Smooth muscle cell (in vitro differentiated cells): ENCODE data around the gene CDC14C. TPM values are rescaled to one million over a fixed set of nuclear protein-coding genes. Genes with fewer than 3 reads are reported as not detected.

Source experiments
- DNase-seq: peaks from one replicate; lab custom pipeline; 2025; ENCODE audit not compliant: unreplicated experiment; lab: John Stamatoyannopoulos, UW
- H2AFZ ChIP-seq: fragments of 200-600 bp; sonication (generic); 2 replicates; pipeline ENCODE4 v1.6.0; 2016; ENCODE audit warnings: antibody characterized with exemption, low read depth, mild to moderate bottlenecking
- H3F3A ChIP-seq: fragments of 200-600 bp; sonication (generic); 2 replicates; pipeline ENCODE4 v1.6.0; 2017; ENCODE audit warnings: antibody characterized with exemption, low read depth
- H3K27ac ChIP-seq: fragments of 200-600 bp; sonication (generic); 2 replicates; pipeline ENCODE4 v1.5.1; 2016; ENCODE audit warnings: low read depth, mild to moderate bottlenecking
- H3K27me3 ChIP-seq: fragments of 200-600 bp; sonication (generic); 2 replicates; pipeline ENCODE4 v1.6.1; 2016; ENCODE audit warnings: low read depth, mild to moderate bottlenecking
- H3K36me3 ChIP-seq: fragments of 200-600 bp; sonication (generic); 2 replicates; pipeline ENCODE4 v1.5.1; 2016; ENCODE audit warnings: low read depth
- H3K4me1 ChIP-seq: fragments of 200-600 bp; sonication (generic); 2 replicates; pipeline ENCODE4 v1.5.1; 2016; ENCODE audit warnings: low read depth
- H3K4me2 ChIP-seq: fragments of 200-600 bp; sonication (generic); 2 replicates; pipeline ENCODE4 v1.6.0; 2016; ENCODE audit warnings: mild to moderate bottlenecking
- H3K4me3 ChIP-seq: fragments of 200-600 bp; sonication (generic); 2 replicates; pipeline ENCODE4 v1.5.1; 2016; ENCODE audit warnings: mild to moderate bottlenecking
- H3K79me2 ChIP-seq: fragments of 200-600 bp; sonication (generic); 2 replicates; pipeline ENCODE4 v1.6.0; 2016; ENCODE audit warnings: low read depth, mild to moderate bottlenecking
- H3K9ac ChIP-seq: fragments of 200-600 bp; sonication (generic); 2 replicates; pipeline ENCODE4 v1.6.0; 2016; ENCODE audit warnings: low read depth
- H3K9me3 ChIP-seq: fragments of 200-600 bp; sonication (generic); replicated peaks from 2 replicates; pipeline ENCODE4 v1.5.1; 2016; ENCODE audit warnings: low read depth
- H4K20me1 ChIP-seq: fragments of 200-600 bp; sonication (generic); 2 replicates; pipeline ENCODE4 v1.6.0; 2016; ENCODE audit warnings: low read depth
- WGBS: methylation state at CpG from one replicate; pipeline ENCODE4 v1.1.7; 2016; ENCODE audit warnings: low lambda C conversion rate; 5-methylcytosine and 5-hydroxymethylcytosine counted together
- polyA plus RNA-seq: library from polyadenylated mRNA; unstranded; fragments of >200 nt; fragmentation: Nextera tagmentation; extraction: Ambion mirVana; gene quantifications from 2 replicates; pipeline ENCODE4 v1.2.1, GENCODE V29; 2016
- total RNA-seq: library from RNA; depleted of rRNA; stranded (reverse); fragments of >200 nt; gene quantifications from 2 replicates; pipeline ENCODE4 v1.2.3, GENCODE V29; 2014
- TF ChIP-seq, protein P1 (sequence below): fragments of 200-600 bp; sonication (generic); IDR thresholded peaks from 2 replicates; pipeline ENCODE4 v1.5.1; 2017; ENCODE audit warnings: borderline replicate concordance, mild to moderate bottlenecking, antibody characterized with exemption; ENCODE audit not compliant: insufficient read depth, poor library complexity, severe bottlenecking

Gene CDC14C
- total and polyA plus RNA-seq, 2 experiments from 2014 or later, result not detected

DNA sequence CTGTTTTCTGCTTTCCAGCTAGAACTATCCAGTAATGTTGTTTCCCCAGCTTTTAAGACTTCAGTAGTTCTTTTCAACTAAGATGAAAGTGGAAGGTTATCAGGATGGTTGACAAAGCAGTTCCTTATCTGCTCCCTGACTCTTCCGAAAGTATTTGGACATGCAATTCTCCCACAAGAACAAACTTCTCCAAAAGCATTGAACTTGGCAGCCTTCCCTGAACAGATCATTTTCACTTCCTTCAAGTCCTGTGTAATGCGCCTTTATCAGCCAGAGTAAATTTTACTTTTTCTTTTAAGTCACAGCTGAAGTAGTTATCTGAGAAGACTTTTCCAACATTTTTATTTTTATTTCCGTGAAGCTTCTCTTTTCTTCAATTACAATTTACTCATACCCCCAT lies 39.7 kb downstream of the CDC14C start:
- 28% methylated on average over 3 of the region's 3 CpGs for WGBS
- TF ChIP-seq, protein P1, sequence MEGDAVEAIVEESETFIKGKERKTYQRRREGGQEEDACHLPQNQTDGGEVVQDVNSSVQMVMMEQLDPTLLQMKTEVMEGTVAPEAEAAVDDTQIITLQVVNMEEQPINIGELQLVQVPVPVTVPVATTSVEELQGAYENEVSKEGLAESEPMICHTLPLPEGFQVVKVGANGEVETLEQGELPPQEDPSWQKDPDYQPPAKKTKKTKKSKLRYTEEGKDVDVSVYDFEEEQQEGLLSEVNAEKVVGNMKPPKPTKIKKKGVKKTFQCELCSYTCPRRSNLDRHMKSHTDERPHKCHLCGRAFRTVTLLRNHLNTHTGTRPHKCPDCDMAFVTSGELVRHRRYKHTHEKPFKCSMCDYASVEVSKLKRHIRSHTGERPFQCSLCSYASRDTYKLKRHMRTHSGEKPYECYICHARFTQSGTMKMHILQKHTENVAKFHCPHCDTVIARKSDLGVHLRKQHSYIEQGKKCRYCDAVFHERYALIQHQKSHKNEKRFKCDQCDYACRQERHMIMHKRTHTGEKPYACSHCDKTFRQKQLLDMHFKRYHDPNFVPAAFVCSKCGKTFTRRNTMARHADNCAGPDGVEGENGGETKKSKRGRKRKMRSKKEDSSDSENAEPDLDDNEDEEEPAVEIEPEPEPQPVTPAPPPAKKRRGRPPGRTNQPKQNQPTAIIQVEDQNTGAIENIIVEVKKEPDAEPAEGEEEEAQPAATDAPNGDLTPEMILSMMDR, result no peak
- DNase-seq, result no peak
- Histone ChIP-seq H3K36me3 (no peaks in the 10 kb centered on the region), H3K9me3 (no peaks in the 10 kb centered on the region), H3K4me1 (no peaks in the 10 kb centered on the region), H3K9ac (no peak overlapping the region), H3K27me3 (no peaks in the 10 kb centered on the region), H2AFZ (no peak overlapping the region), H3K27ac (no peak overlapping the region), H3K4me3 (no peak overlapping the region), H4K20me1 (no peaks in the 10 kb centered on the region), H3K4me2 (peak overlapping the region; percentile 34), H3F3A (no peaks in the 10 kb centered on the region), H3K79me2 (no peaks in the 10 kb centered on the region)

DNA sequence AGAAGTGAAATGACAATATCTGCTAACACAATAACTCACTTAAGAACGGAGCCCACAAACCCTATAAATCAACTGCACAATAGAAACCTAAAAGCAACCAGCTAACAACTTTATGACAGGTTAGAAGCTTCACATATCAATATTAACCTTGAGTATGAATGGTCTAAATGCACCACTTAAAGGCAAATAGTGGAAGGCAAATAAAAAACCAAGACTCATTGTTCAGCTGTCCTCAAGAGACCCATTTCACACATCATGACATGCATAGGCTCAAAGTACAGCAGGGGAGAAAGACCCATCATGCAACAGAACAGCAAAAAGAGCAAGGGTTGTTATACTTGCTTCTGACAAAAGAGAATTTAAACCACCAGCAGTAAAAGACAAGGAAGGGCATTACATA lies 46.8 kb downstream of the CDC14C start:
- 91% methylated on average over 1 of the region's 1 CpG for WGBS
- Histone ChIP-seq H3K4me3 (no peak overlapping the region), H3K4me2 (no peak overlapping the region), H3K9me3 (no peaks in the 10 kb centered on the region), H3K4me1 (no peaks in the 10 kb centered on the region), H3K27me3 (no peaks in the 10 kb centered on the region), H3K9ac (no peak overlapping the region), H3K79me2 (no peaks in the 10 kb centered on the region), H3K27ac (no peak overlapping the region), H3K36me3 (no peaks in the 10 kb centered on the region), H2AFZ (no peak overlapping the region), H3F3A (no peaks in the 10 kb centered on the region), H4K20me1 (no peaks in the 10 kb centered on the region)
- TF ChIP-seq, protein P1, result no peak
- no peak for DNase-seq

DNA sequence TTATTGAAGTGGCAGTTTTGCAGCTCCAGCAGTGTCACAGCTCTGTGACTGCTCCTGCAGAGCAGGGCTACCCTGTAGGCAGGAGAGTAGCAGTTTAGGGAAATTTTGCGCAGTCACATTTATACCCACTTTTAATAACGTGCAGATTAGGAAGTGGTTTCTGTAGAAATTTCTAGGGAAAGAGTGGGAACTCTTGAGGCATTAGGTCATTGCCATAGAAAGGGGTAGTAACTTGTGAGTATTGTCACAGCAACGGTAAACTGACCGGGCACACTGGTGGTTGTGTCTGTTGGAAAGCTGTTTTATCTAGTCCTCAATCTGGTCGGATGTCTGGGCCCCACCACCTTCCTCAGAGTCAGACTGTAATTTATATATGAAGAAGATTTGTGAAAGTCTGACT lies 51.9 kb downstream of the CDC14C start:
- Histone ChIP-seq H3K27ac (no peak overlapping the region), H3F3A (no peaks in the 10 kb centered on the region), H3K36me3 (no peaks in the 10 kb centered on the region), H3K4me2 (no peak overlapping the region), H3K27me3 (no peaks in the 10 kb centered on the region), H3K9me3 (no peaks in the 10 kb centered on the region), H3K4me3 (no peak overlapping the region), H4K20me1 (no peaks in the 10 kb centered on the region), H3K4me1 (no peaks in the 10 kb centered on the region), H3K79me2 (no peaks in the 10 kb centered on the region), H2AFZ (no peak overlapping the region), H3K9ac (no peak overlapping the region)
- no peak for DNase-seq
- TF ChIP-seq, protein P1, result no peak
- 71% methylated on average over 5 of the region's 5 CpGs for WGBS

DNA sequence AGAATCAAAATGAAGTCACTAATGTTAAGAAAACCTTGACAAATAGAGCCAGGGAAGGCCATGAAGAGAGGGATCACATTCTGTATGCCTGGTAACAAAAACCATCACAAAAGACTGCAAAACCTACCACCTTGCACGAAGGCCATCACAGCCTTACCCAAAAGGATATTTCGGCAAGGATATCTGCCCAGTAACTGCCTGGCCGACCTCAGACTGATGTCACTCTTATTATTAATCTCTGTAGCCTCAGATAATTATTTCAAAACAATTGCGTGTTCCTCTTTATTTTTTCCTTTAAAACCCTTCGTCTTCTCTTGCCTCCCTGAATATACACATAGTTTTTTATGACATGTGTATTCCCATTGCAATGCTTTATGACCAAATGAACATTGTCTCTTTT lies 52.5 kb downstream of the CDC14C start:
- TF ChIP-seq, protein P1, result no peak
- no peak overlapping the region for H3K4me2 ChIP-seq
- no peak overlapping the region for H3K27ac ChIP-seq
- no peak overlapping the region for H3K9ac ChIP-seq
- H2AFZ ChIP-seq, result no peak overlapping the region
- H3K4me1 ChIP-seq, result no peaks in the 10 kb centered on the region
- no peak for DNase-seq
- no peaks in the 10 kb centered on the region for H3K79me2 ChIP-seq
- no peaks in the 10 kb centered on the region for H3K9me3 ChIP-seq
- no peaks in the 10 kb centered on the region for H4K20me1 ChIP-seq
- no peaks in the 10 kb centered on the region for H3F3A ChIP-seq
- 92% methylated on average over 5 of the region's 5 CpGs for WGBS
- H3K27me3 ChIP-seq, result no peaks in the 10 kb centered on the region
- H3K4me3 ChIP-seq, result no peak overlapping the region
- H3K36me3 ChIP-seq, result no peaks in the 10 kb centered on the region
